GM21786 (cell line): Measurements from ENCODE around the gene PODNL1.
A peak's percentile ranks its signal among the peaks of the same experiment; 100 is the strongest.

Experiments used
- ATAC-seq: cut with Tn5 transposase; IDR thresholded peaks from one replicate; pipeline ENCODE4 v1.9.1; 2021; ENCODE audit not compliant: unreplicated experiment

The PODNL1 gene

GRCh38 chr19:13938301-13939064 is at the start of gene PODNL1:
Gene PODNL1 (minus strand): TSS chr19:13938417. CDS start chr19:13938181, 236 bp downstream.
- ATAC-seq, result no peak

GRCh38 chr19:13987101-13987890 is 49.1 kb upstream of the PODNL1 start:
- ATAC-seq, result no peak

GRCh38 chr19:13986348-13986904 is 48.2 kb upstream of the PODNL1 start:
- ATAC-seq, result peak; percentile 82

GRCh38 chr19:13985771-13986347 is 47.6 kb upstream of the PODNL1 start:
- ATAC-seq, result peak; percentile 23

- ATAC-seq, result no peak
These were observed 46.9 kb upstream of the PODNL1 start for GRCh38 chr19:13984875-13985741.

GRCh38 chr19:13984186-13984585 is 46.0 kb upstream of the PODNL1 start:
- no peak for ATAC-seq

GRCh38 chr19:13983213-13983889 is 45.1 kb upstream of the PODNL1 start:
- no peak for ATAC-seq

- ATAC-seq, result no peak
These were observed 44.6 kb upstream of the PODNL1 start for GRCh38 chr19:13982773-13983172.

GRCh38 chr19:13981988-13982501 is 43.8 kb upstream of the PODNL1 start:
- ATAC-seq, result no peak

- no peak for ATAC-seq
These were observed 43.2 kb upstream of the PODNL1 start for GRCh38 chr19:13981467-13981866.

GRCh38 chr19:13981021-13981420 is 42.8 kb upstream of the PODNL1 start:
- no peak for ATAC-seq

GRCh38 chr19:13980340-13980739 is 42.1 kb upstream of the PODNL1 start:
- ATAC-seq, result no peak

GRCh38 chr19:13979686-13980085 is 41.5 kb upstream of the PODNL1 start:
- ATAC-seq, result no peak

- ATAC-seq, result no peak
These were observed 41.0 kb upstream of the PODNL1 start for GRCh38 chr19:13979244-13979615.

- ATAC-seq, result no peak
These were observed 40.4 kb upstream of the PODNL1 start for GRCh38 chr19:13978351-13979243.

- no peak for ATAC-seq
These were observed 39.6 kb upstream of the PODNL1 start for GRCh38 chr19:13977803-13978202.

- ATAC-seq, result no peak
These were observed 38.2 kb upstream of the PODNL1 start for GRCh38 chr19:13976446-13976845.

GRCh38 chr19:13975870-13976269 is 37.7 kb upstream of the PODNL1 start:
- no peak for ATAC-seq

- ATAC-seq, result no peak
These were observed 35.9 kb upstream of the PODNL1 start for GRCh38 chr19:13974073-13974472.
